ENCODE data around the gene MIGA2. TPM values are rescaled to one million over a fixed set of nuclear protein-coding genes. Genes with fewer than 3 reads are reported as not detected.

Gene MIGA2
- total and polyA plus RNA-seq, 9 of the 15 experiments (the other 6 are each of a cell fraction or from before 2014, with no cell fraction given): 0.15 to 54.1 (median 18.0) TPM

GRCh38 chr9:129068990-129069861 lies 32.8 kb downstream of the MIGA2 start (continued):
- peak; percentile 99 for TF ChIP-seq ZNF395 (CRISPR knock-in tag; IDR thresholded peaks at IDR 0.05)
- TF ChIP-seq ETV5 (CRISPR knock-in tag; IDR thresholded peaks at IDR 0.05; ENCODE audit: low read depth): no peak
- peak; percentile 99 for TF ChIP-seq USF1 (CRISPR knock-in tag; IDR thresholded peaks at IDR 0.05)
- peak; percentile 26; the same call in 1 of the 2 replicates for TF ChIP-seq NFE2 (IDR thresholded peaks at IDR 0.05; ENCODE audit: low read depth)
- no peak for TF ChIP-seq ZNF77 (CRISPR knock-in tag; IDR thresholded peaks at IDR 0.05)
- peak; percentile 92 for TF ChIP-seq CREB3 (tag; conservative IDR thresholded peaks at IDR 0.05; ENCODE audit: low read depth)
- TF ChIP-seq ZNF277 (CRISPR knock-in tag; IDR thresholded peaks at IDR 0.05; ENCODE audit: borderline replicate concordance): no peak
- TF ChIP-seq TCF7 (IDR thresholded peaks at IDR 0.05; ENCODE audit: borderline replicate concordance): 0 out of 2 replicates have a peak, but pooled peaks have one; percentile 75
- no peak for TF ChIP-seq C11orf30 (IDR thresholded peaks at IDR 0.05; ENCODE audit: low read depth)
- peak; percentile 96 for TF ChIP-seq ZNF644 (tag; IDR thresholded peaks at IDR 0.05; ENCODE audit: low read depth)
- TF ChIP-seq NFXL1 (CRISPR knock-in tag; IDR thresholded peaks at IDR 0.05): no peak
- no peak for TF ChIP-seq ZNF507 (tag; conservative IDR thresholded peaks at IDR 0.05)
- 0 out of 2 replicates have a peak, but pooled peaks have one; percentile 18 for TF ChIP-seq FOXO4 (CRISPR knock-in tag; IDR thresholded peaks at IDR 0.05)
- TF ChIP-seq ZNF197 (CRISPR knock-in tag; IDR thresholded peaks at IDR 0.05; ENCODE audit: low read depth): peak; percentile 98
- peak; percentile 66; the same call in 1 of the 2 replicates for TF ChIP-seq ZNF282 (CRISPR knock-in tag; IDR thresholded peaks at IDR 0.05)
- TF ChIP-seq MTA2 (IDR thresholded peaks at IDR 0.05; ENCODE audit: low read depth): peak; percentile 98
- TF ChIP-seq ELF1 (tag; IDR thresholded peaks at IDR 0.05): no peak
- no peak for TF ChIP-seq E4F1 (CRISPR knock-in tag; IDR thresholded peaks at IDR 0.05; ENCODE audit: borderline replicate concordance)
- TF ChIP-seq KAT7 (CRISPR knock-in tag; IDR thresholded peaks at IDR 0.05; ENCODE audit: borderline replicate concordance): 0 out of 2 replicates have a peak, but pooled peaks have one; percentile 63
